ENCODE data around the gene DUSP18. TPM values are rescaled to one million over a fixed set of nuclear protein-coding genes. Genes with fewer than 3 reads are reported as not detected.

Gene DUSP18
- polyA plus RNA-seq, 3 donors = 13.2 to 34.5 (median 18.9) TPM

DNA sequence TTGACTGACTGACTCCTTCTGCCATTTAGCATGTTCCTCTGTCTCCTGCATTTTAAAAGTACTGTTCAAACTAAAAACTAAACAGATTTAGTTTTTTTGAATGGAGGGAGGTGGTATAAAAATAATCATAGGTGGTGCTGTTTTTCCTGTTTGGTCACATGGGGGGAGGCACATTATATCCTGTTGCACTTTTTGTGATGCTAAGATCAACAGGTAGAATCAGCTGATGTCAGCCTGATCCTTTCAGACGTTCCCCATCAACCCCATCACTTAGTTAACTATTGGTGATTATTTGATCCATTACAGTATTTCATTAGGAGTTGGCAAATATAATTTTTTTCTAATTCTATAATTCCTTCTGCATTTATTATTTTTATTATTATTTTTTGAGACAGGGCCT, 21.9 kb upstream of the DUSP18 start:
- no peak overlapping the region for H3K9ac ChIP-seq (ENCODE audit: insufficient read depth, low read length, poor library complexity, severe bottlenecking)
- TF ChIP-seq, protein P1, sequence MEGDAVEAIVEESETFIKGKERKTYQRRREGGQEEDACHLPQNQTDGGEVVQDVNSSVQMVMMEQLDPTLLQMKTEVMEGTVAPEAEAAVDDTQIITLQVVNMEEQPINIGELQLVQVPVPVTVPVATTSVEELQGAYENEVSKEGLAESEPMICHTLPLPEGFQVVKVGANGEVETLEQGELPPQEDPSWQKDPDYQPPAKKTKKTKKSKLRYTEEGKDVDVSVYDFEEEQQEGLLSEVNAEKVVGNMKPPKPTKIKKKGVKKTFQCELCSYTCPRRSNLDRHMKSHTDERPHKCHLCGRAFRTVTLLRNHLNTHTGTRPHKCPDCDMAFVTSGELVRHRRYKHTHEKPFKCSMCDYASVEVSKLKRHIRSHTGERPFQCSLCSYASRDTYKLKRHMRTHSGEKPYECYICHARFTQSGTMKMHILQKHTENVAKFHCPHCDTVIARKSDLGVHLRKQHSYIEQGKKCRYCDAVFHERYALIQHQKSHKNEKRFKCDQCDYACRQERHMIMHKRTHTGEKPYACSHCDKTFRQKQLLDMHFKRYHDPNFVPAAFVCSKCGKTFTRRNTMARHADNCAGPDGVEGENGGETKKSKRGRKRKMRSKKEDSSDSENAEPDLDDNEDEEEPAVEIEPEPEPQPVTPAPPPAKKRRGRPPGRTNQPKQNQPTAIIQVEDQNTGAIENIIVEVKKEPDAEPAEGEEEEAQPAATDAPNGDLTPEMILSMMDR (IDR thresholded peaks at IDR 0.05) = no peak
- peaks cover 0 to 7% (median 0%) of the 10 kb centered on the region in 7 donors for H3K9me3 Mint-ChIP-seq
- no peak overlapping the region for H3K4me2 ChIP-seq (replicated peaks; ENCODE audit: extremely low read depth, low read length, poor library complexity, severe bottlenecking)
- no peak overlapping the region for H3K27ac ChIP-seq (ENCODE audit: low read depth in 1 of 2, low read length in 2 of 2)
- no CpG with 5 or more reads among the region's 1 CpG for WGBS (ENCODE audit: insufficient coverage)
- H3K27me3 ChIP-seq (ENCODE audit: control insufficient read depth in 2 of 2, insufficient read depth in 2 of 2, low read length in 2 of 2) = peaks cover 15 to 17% of the 10 kb centered on the region in 2 donors
- H3K27ac Mint-ChIP-seq = no peak overlapping the region
- no peak overlapping the region for H3K4me3 Mint-ChIP-seq
- intact Hi-C loops (cut with micrococcal nuclease) = no loop called here
- H3K79me2 ChIP-seq (ENCODE audit: insufficient read depth, low read length) = no peaks in the 10 kb centered on the region
- H3K36me3 ChIP-seq (replicated peaks in 1 of 2; ENCODE audit: control insufficient read depth in 1 of 2, insufficient read depth in 2 of 2, low read length in 2 of 2) = no peaks in the 10 kb centered on the region
- no peak for DNase-seq
- no peak overlapping the region for H2AFZ ChIP-seq (ENCODE audit: insufficient read depth, low read depth, low read length, poor library complexity, severe bottlenecking)
- H4K20me1 ChIP-seq (ENCODE audit: insufficient read depth, low read length) = no peaks in the 10 kb centered on the region
- peaks cover 5 to 8% of the 10 kb centered on the region in 2 donors for H3K4me1 ChIP-seq (ENCODE audit: control insufficient read depth in 1 of 2, insufficient read depth in 2 of 2, low read length in 2 of 2)
- peaks cover 17 to 32% (median 31%) of the 10 kb centered on the region in 3 donors for H3K27me3 Mint-ChIP-seq (ENCODE audit: low read depth in 3 of 3)
- peaks cover 0 to 5% of the 10 kb centered on the region in 2 donors for H3K9me3 ChIP-seq (replicated peaks in 1 of 2; ENCODE audit: control insufficient read depth in 1 of 2, insufficient read depth in 1 of 2, low read length in 2 of 2)
- H3K4me1 Mint-ChIP-seq = peaks cover 3% of the 10 kb centered on the region
- no peak overlapping the region for H3K4me3 ChIP-seq (replicated peaks in 1 of 3; ENCODE audit: low read depth in 2 of 3, low read length in 3 of 3)
- H3K36me3 Mint-ChIP-seq = no peaks in the 10 kb centered on the region

- Mint-ChIP-seq H3K36me3 (no peaks in the 10 kb centered on the region), H3K27me3 (ENCODE audit: low read depth in 3 of 3) (peaks cover 1 to 14% (median 10%) of the 10 kb centered on the region in 3 donors), H3K27ac (no peak overlapping the region), H3K9me3 (no peaks in the 10 kb centered on the region), H3K4me1 (no peaks in the 10 kb centered on the region), H3K4me3 (no peak overlapping the region)
- DNase-seq = no peak
- H2AFZ ChIP-seq (ENCODE audit: insufficient read depth, low read depth, low read length, poor library complexity, severe bottlenecking) = no peak overlapping the region
- no peaks in the 10 kb centered on the region for H3K4me1 ChIP-seq (ENCODE audit: control insufficient read depth in 1 of 2, insufficient read depth in 2 of 2, low read length in 2 of 2)
- TF ChIP-seq, protein P1 (IDR thresholded peaks at IDR 0.05) = no peak
- H3K4me2 ChIP-seq (replicated peaks; ENCODE audit: extremely low read depth, low read length, poor library complexity, severe bottlenecking) = no peak overlapping the region
- intact Hi-C loops (cut with micrococcal nuclease) = no loop called here
- no peaks in the 10 kb centered on the region for H3K36me3 ChIP-seq (replicated peaks in 1 of 2; ENCODE audit: control insufficient read depth in 1 of 2, insufficient read depth in 2 of 2, low read length in 2 of 2)
- H4K20me1 ChIP-seq (ENCODE audit: insufficient read depth, low read length) = no peaks in the 10 kb centered on the region
- no peaks in the 10 kb centered on the region for H3K9me3 ChIP-seq (replicated peaks in 1 of 2; ENCODE audit: control insufficient read depth in 1 of 2, insufficient read depth in 1 of 2, low read length in 2 of 2)
- no peak overlapping the region for H3K4me3 ChIP-seq (replicated peaks in 1 of 3; ENCODE audit: low read depth in 2 of 3, low read length in 3 of 3)
- H3K27ac ChIP-seq (ENCODE audit: low read depth in 1 of 2, low read length in 2 of 2) = no peak overlapping the region
- no peak overlapping the region for H3K9ac ChIP-seq (ENCODE audit: insufficient read depth, low read length, poor library complexity, severe bottlenecking)
- 100% methylated on average over 1 of the region's 4 CpGs for WGBS (ENCODE audit: insufficient coverage)
- H3K27me3 ChIP-seq (ENCODE audit: control insufficient read depth in 2 of 2, insufficient read depth in 2 of 2, low read length in 2 of 2) = no peaks in the 10 kb centered on the region
- no peaks in the 10 kb centered on the region for H3K79me2 ChIP-seq (ENCODE audit: insufficient read depth, low read length)
Measured at GRCh38 chr22:30687358-30687757, 19.7 kb upstream of the DUSP18 start.
